K562 (cell line): ENCODE results near the gene PDPK1. TPM values are rescaled to one million over a fixed set of nuclear protein-coding genes. Genes with fewer than 3 reads are reported as not detected.
"Not testable (repeated sequence)": the region's sequence is repeated elsewhere in the genome, so short reads cannot be mapped to it uniquely, and the experiment has no call there.

ENCODE experiments used
- ATAC-seq: fragments of 200-7000 bp; cut with Tn5 transposase; 3 replicates; pipeline ENCODE4 v1.9.1; 2020; ENCODE audit warnings: moderate library complexity
- BruUV-seq: library from RNA; stranded (reverse); fragments of 400-500 nt; replicated peaks from 2 replicates; lab custom pipeline; 2021; lab: Mats Ljungman, UMichigan
- CTCF ChIA-PET: fragments of 300-600 bp; formaldehyde crosslinking; extraction: SDS; loops from one replicate; lab custom pipeline; 2021; ENCODE audit warnings: low intra/inter-chr PET ratio; lab: Yijun Ruan, JAX
- POLR2A ChIA-PET: fragments of 300-600, 350-650 bp; sonication (Branson Sonifier 250); formaldehyde crosslinking; extraction: SDS; loops from one replicate; lab custom pipeline; 2021; ENCODE audit warnings: antibody characterized with exemption, inconsistent platforms; lab: Yijun Ruan, JAX
- DNase-seq, 4 experiments: peaks; one replicate each; pipeline versions ENCODE4 v3.0.0 to v3.0.0-alpha.2; 2011 to 2018; ENCODE audit warnings: low spot score in 3 of 4, mixed read lengths in 3 of 4; ENCODE audit errors: extremely low read depth in 1 of 4
- FAIRE-seq: peaks from 2 replicates; lab custom pipeline; 2011; peaks lifted over from hg19 to GRCh38; lab: Jason Lieb, UNC
- H2AFZ ChIP-seq: 2 replicates; pipeline ENCODE4 v1.6.0; 2011; ENCODE audit warnings: low read depth, low read length, control low read depth, inconsistent platforms
- H3K27ac ChIP-seq: fragments of 200-600 bp; 3 replicates; pipeline ENCODE4 v1.8.0; 2011; ENCODE audit warnings: low read depth, mild to moderate bottlenecking, control low read depth, inconsistent platforms, low read length, moderate library complexity, mixed read lengths; ENCODE audit errors: extremely low read depth
- H3K27me3 ChIP-seq, 2 experiments: fragments of 300-600 bp in 1 of 2; 2 replicates in 1 of 2; 3 replicates in 1 of 2; pipeline versions ENCODE4 v1.6.0 to v1.8.0; 2011; ENCODE audit warnings: inconsistent platforms in 2 of 2, low read length in 2 of 2, mild to moderate bottlenecking in 1 of 2, mixed read lengths in 1 of 2, moderate library complexity in 1 of 2; ENCODE audit not compliant: control insufficient read depth in 2 of 2, insufficient read depth in 2 of 2
- H3K36me3 ChIP-seq: fragments of 300-600 bp; 3 replicates; pipeline ENCODE4 v1.8.0; 2011; ENCODE audit warnings: mild to moderate bottlenecking, low read length, inconsistent platforms; ENCODE audit not compliant: control insufficient read depth, insufficient read depth
- H3K4me1 ChIP-seq, 2 experiments: fragments of 200-600 bp in 1 of 2; replicated peaks in 1 of 2; 2 replicates in 1 of 2; 3 replicates in 1 of 2; pipeline versions ENCODE4 v1.5.1 to v1.8.0; 2011; ENCODE audit warnings: inconsistent platforms in 2 of 2, low read length in 2 of 2, mild to moderate bottlenecking in 1 of 2, mixed read lengths in 1 of 2, moderate library complexity in 1 of 2; ENCODE audit not compliant: control insufficient read depth in 2 of 2, insufficient read depth in 2 of 2
- H3K4me2 ChIP-seq: 2 replicates; pipeline ENCODE4 v1.6.1; 2011; ENCODE audit warnings: low read length, control low read depth, inconsistent platforms, mixed read lengths; ENCODE audit not compliant: insufficient read depth
- H3K4me3 ChIP-seq: fragments of 200-600 bp; sonication (generic), shearing (Covaris generic); 2 replicates; pipeline ENCODE4 v1.5.1; 2016; ENCODE audit warnings: control low read depth, inconsistent platforms
- H3K79me2 ChIP-seq: fragments of 200-600 bp; 3 replicates; pipeline ENCODE4 v1.8.0; 2011; ENCODE audit warnings: low read length, inconsistent platforms; ENCODE audit not compliant: control insufficient read depth, insufficient read depth
- H3K9ac ChIP-seq, 2 experiments: 2 replicates each; pipeline versions ENCODE4 v1.6.0 to v1.6.1; 2011; ENCODE audit warnings: low read depth in 2 of 2, low read length in 2 of 2, control low read depth in 1 of 2, inconsistent platforms in 1 of 2, mild to moderate bottlenecking in 1 of 2, mixed read lengths in 1 of 2; ENCODE audit not compliant: insufficient read depth in 1 of 2
- H3K9me1 ChIP-seq: one replicate; pipeline ENCODE4 v1.6.0; 2011; ENCODE audit warnings: inconsistent platforms, mild to moderate bottlenecking, low read length, moderate library complexity; ENCODE audit not compliant: control insufficient read depth, insufficient read depth
- H3K9me3 ChIP-seq: replicated peaks from 2 replicates; pipeline ENCODE4 v1.5.1; 2011; ENCODE audit warnings: low read depth, low read length, inconsistent platforms; ENCODE audit not compliant: control insufficient read depth, insufficient read depth
- H4K20me1 ChIP-seq: replicated peaks from 2 replicates; pipeline ENCODE4 v1.6.1; 2011; ENCODE audit warnings: low read length, inconsistent platforms, mixed read lengths; ENCODE audit not compliant: control insufficient read depth, insufficient read depth
- POLR2G ChIP-seq: fragments of 200-400 bp; formaldehyde crosslinking; IDR thresholded peaks from 2 replicates; pipeline ENCODE4 v1.6.1; 2017; ENCODE audit warnings: low read depth, mild to moderate bottlenecking, antibody characterized with exemption, low read length, moderate library complexity
- ZNF121 ChIP-seq: sonication (generic); formaldehyde crosslinking; conservative IDR thresholded peaks from 2 replicates; pipeline ENCODE4 v1.8.0; 2022; ENCODE audit warnings: missing genetic modification reagents
- WGBS: fragments of 100-300 bp; shearing (Covaris generic); methylation state at CpG from one replicate; pipeline ENCODE4 v1.1.6; 2016; ENCODE audit warnings: low coverage, mixed read lengths; ENCODE audit not compliant: insufficient coverage; ENCODE audit errors: missing lambda C conversion rate; 5-methylcytosine and 5-hydroxymethylcytosine counted together
- in situ Hi-C: fragments of 300-500 bp; cut with MboI; formaldehyde crosslinking; loops from 4 replicates; pipeline ENCODE4 v1.15.0; 2018; ENCODE audit warnings: inconsistent platforms, mixed read lengths
- intact Hi-C: fragments of 100-400 bp; cut with micrococcal nuclease; formaldehyde crosslinking; loops from 2 replicates; pipeline ENCODE4 v1.14.2; 2022
- polyA plus RNA-seq, 8 experiments: library from polyadenylated mRNA; depleted of rRNA in 4 of 8; stranded (reverse) in 5 of 8; unstranded in 3 of 8; fragments of >200 nt; fragmentation: Nextera tagmentation in 2 of 8; fragmentation: Illumina TruSeq in 1 of 8; extraction: Ambion mirVana in 2 of 8; extraction: Trizol in 1 of 8; gene quantifications; 2 replicates each; pipeline versions ENCODE4 v1.2.1 to v1.2.3, GENCODE V29; 2011 to 2014; ENCODE audit warnings: inconsistent platforms in 1 of 8, missing spikeins in 1 of 8
- total RNA-seq, 7 experiments: library from RNA; depleted of rRNA in 6 of 7; stranded (reverse); fragments of >200 nt in 6 of 7; fragmentation: Illumina TruSeq in 2 of 7; extraction: Trizol in 2 of 7; gene quantifications; 2 replicates each; pipeline versions ENCODE4 v1.2.1 to v1.2.3, GENCODE V29; 2011 to 2021; ENCODE audit warnings: low replicate concordance in 1 of 7

Gene PDPK1
- total and polyA plus RNA-seq, 9 of the 15 experiments (the other 6 are each of a cell fraction or from before 2014, with no cell fraction given): 4.0 to 37.2 (median 18.7) TPM

DNA sequence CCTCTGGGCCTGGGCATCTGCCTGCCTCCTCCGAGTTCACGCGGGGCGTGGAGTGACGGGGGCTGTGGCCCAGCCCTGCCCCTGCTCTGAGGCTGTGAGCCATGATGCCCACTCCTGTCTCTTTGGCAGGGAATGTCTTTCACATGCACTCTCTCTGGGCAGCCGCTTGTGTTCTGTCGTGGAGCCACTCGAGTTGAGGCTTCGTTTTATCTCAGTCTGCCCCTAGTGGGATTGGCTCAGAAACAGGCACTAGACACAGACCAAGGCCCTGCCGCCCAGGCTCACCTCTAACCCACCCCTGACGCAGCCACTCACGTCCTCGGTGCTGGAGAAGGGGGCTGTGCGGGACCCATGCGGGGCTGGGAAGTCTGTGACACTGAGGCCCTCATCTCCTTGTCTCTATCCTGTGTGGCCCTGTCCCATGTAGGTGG is 77.0 kb downstream of the PDPK1 start:
- no peaks in the 10 kb centered on the region for H3K9me3 ChIP-seq
- no TSS peak for BruUV-seq
- in situ Hi-C loops (loop anchor here (5.0 kb wide), 2 partner anchors 32 to 78 kb away; no protein-coding TSS in a partner anchor), intact Hi-C loops (no loop called here)
- H3K79me2 ChIP-seq: peaks cover 3% of the 10 kb centered on the region; the same call in 2 of the 3 replicates
- ATAC-seq: no peak
- DNase-seq: no peak
- FAIRE-seq: no peak
- H3K36me3 ChIP-seq: peaks cover 25% of the 10 kb centered on the region; the same call in 2 of the 3 replicates
- H2AFZ ChIP-seq: no peak overlapping the region
- CTCF ChIA-PET: no interaction called here
- H4K20me1 ChIP-seq: no peaks in the 10 kb centered on the region
- H3K4me3 ChIP-seq: no peak overlapping the region
- H3K27ac ChIP-seq: no peak overlapping the region
- POLR2A ChIA-PET: no interaction called here
- 90% methylated on average over 14 of the region's 15 CpGs for WGBS
- H3K4me2 ChIP-seq: no peak overlapping the region
- no peaks in the 10 kb centered on the region for H3K9me1 ChIP-seq
- no peaks in the 10 kb centered on the region for H3K4me1 ChIP-seq
- no peak overlapping the region for H3K9ac ChIP-seq
- no peak for TF ChIP-seq ZNF121 (CRISPR knock-in tag)
- 0 out of 2 replicates have a peak, but pooled peaks have one; percentile 14 for TF ChIP-seq POLR2G
- H3K27me3 ChIP-seq: no peaks in the 10 kb centered on the region

DNA sequence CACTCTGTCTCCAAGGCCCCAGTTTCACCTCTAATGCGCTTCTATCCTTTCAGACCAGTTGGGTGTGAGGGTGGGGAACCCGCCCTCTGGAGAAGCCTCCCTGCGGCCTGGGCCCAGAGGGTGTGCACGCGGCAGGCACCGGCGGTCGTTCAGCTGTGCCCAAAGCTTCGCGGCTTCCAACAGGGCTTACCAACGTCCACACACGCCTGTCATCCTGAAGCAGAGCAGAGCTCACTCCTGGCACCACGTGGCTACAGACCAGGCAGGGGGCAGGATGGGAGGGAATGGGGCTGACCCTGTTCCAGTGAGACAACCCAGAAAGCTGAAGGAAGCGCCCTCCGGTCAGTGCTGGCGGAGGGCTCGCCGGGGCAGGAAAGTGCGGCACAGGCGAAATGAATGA is 81.1 kb downstream of the PDPK1 start:
- H3K9me3 ChIP-seq, ATAC-seq, H2AFZ ChIP-seq, H3K27ac ChIP-seq, BruUV-seq, H3K9me1 ChIP-seq, H3K4me3 ChIP-seq, POLR2A ChIA-PET, H3K4me2 ChIP-seq, H3K27me3 ChIP-seq, H3K36me3 ChIP-seq, H3K4me1 ChIP-seq, CTCF ChIA-PET, H3K79me2 ChIP-seq, DNase-seq, H4K20me1 ChIP-seq, intact Hi-C loops, H3K9ac ChIP-seq: not testable (repeated sequence)
- WGBS: no CpG with 5 or more reads among the region's 20 CpGs
- FAIRE-seq: peak; percentile 78
- in situ Hi-C loops: loop anchor here (5.0 kb wide), 1 partner anchor 37 kb away; no protein-coding TSS in a partner anchor

DNA sequence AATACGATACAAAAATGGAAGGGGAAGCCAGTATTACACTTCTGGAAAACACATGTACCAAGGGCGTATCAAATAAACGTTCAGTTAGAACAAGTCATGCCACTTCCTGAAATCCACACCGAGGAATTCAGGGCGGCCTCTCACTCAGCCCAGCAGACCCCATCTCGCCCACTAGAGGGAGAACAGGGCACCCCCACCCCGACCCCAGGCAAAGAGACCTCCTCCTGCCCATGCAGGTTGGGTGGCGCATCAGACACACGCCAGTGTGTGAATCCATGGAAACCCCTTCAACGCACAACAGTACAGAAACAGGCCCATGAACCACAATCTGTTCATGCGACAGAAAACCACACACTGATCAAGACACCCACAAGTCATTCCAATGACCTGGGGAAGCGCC is 81.8 kb downstream of the PDPK1 start:
- H3K4me3 ChIP-seq, BruUV-seq, H3K4me2 ChIP-seq, intact Hi-C loops, H2AFZ ChIP-seq, CTCF ChIA-PET, H3K9me3 ChIP-seq, H3K79me2 ChIP-seq, H3K9me1 ChIP-seq, H3K27ac ChIP-seq, H3K36me3 ChIP-seq, DNase-seq, H3K4me1 ChIP-seq, POLR2A ChIA-PET, H3K27me3 ChIP-seq, H3K9ac ChIP-seq, H4K20me1 ChIP-seq: not testable (repeated sequence)
- WGBS: 94% methylated on average over 3 of the region's 12 CpGs
- ATAC-seq: 0 out of 3 replicates have a peak, but pooled peaks have one; percentile 47
- FAIRE-seq: peak; percentile 81
- in situ Hi-C loops: loop anchor here (5.0 kb wide), 1 partner anchor 37 kb away; no protein-coding TSS in a partner anchor
